ENCODE measurements around the gene PPP1R16B.

Gene PPP1R16B

DNA sequence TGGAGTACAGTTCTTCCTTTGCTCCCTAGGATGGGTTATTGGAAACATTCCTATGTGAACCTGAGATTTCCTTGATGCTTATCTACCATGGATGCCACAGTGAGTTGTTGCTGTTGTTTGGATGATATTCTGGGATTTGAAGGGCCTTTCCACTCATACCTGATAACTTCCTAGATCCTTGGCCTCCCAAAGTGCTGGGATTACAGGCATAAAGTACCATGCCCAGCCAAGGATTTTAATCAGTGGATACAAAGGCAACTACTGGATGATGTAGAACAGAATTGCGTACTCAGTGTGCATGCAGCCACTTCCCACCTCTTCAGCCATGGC lies 20.0 kb downstream of the PPP1R16B start:
- H3K4me1 ChIP-seq (ENCODE audit: low read depth, poor library complexity, severe bottlenecking), result peaks cover 19% of the 10 kb centered on the region
- H3K79me2 ChIP-seq (ENCODE audit: insufficient read depth, low read depth), result no peaks in the 10 kb centered on the region
- no peak overlapping the region for H3K9ac ChIP-seq
- no peak overlapping the region for H3K4me3 ChIP-seq (IDR thresholded peaks at IDR 0.05; ENCODE audit: insufficient read depth, low read depth, low read length)
- no peak overlapping the region for H3K4me2 ChIP-seq
- no peak overlapping the region for H3K27ac ChIP-seq
- TF ChIP-seq, protein P1, sequence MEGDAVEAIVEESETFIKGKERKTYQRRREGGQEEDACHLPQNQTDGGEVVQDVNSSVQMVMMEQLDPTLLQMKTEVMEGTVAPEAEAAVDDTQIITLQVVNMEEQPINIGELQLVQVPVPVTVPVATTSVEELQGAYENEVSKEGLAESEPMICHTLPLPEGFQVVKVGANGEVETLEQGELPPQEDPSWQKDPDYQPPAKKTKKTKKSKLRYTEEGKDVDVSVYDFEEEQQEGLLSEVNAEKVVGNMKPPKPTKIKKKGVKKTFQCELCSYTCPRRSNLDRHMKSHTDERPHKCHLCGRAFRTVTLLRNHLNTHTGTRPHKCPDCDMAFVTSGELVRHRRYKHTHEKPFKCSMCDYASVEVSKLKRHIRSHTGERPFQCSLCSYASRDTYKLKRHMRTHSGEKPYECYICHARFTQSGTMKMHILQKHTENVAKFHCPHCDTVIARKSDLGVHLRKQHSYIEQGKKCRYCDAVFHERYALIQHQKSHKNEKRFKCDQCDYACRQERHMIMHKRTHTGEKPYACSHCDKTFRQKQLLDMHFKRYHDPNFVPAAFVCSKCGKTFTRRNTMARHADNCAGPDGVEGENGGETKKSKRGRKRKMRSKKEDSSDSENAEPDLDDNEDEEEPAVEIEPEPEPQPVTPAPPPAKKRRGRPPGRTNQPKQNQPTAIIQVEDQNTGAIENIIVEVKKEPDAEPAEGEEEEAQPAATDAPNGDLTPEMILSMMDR (conservative IDR thresholded peaks at IDR 0.05; ENCODE audit: low read depth, low read length), result no peak
- H2AFZ ChIP-seq (ENCODE audit: low read depth), result no peak overlapping the region
- H4K20me1 ChIP-seq (ENCODE audit: insufficient read depth), result no peaks in the 10 kb centered on the region
- H3K27me3 ChIP-seq (ENCODE audit: insufficient read depth, low read depth), result no peaks in the 10 kb centered on the region
- no peaks in the 10 kb centered on the region for H3K36me3 ChIP-seq (ENCODE audit: insufficient read depth)

DNA sequence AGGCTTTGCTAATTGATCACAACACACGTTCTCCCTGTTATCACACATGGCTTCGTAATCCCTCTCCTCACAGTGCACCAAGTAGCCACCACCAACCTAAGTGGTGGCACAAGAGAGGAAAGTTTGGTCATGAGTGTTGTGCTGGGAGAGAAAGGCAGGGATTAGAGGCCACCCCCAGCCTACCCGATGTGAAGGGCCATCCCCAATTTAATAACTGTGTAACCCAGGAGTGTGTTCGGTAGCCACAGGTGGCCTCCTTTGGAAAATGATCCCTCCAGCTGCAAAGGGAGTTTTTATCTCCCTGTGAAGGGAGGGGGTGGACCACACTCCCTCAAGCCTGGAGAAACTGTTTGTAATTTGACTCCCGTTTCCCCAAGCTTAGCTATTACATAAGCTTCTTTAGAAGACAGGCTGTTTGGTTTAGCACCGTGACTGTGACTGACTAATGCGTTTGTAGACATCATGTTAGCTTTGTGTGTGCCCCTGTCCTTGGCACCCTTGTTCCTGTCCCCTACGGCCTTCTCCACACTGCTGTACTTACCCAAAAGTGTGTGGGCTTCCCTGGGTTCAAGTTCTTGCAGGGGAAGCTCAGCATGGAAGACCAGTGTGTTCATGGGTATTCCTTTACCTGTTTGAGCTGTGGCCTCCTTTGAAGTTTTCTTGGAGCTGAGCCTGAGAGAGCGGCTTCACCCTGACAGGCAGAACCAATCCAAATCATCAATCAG lies 20.6 kb downstream of the PPP1R16B start:
- Histone ChIP-seq H3K9ac (no peak overlapping the region), H3K27me3 (ENCODE audit: insufficient read depth, low read depth) (no peaks in the 10 kb centered on the region), H3K79me2 (ENCODE audit: insufficient read depth, low read depth) (no peaks in the 10 kb centered on the region), H3K27ac (no peak overlapping the region), H3K4me2 (no peak overlapping the region), H3K4me3 (IDR thresholded peaks at IDR 0.05; ENCODE audit: insufficient read depth, low read depth, low read length) (no peak overlapping the region), H2AFZ (ENCODE audit: low read depth) (no peak overlapping the region), H3K4me1 (ENCODE audit: low read depth, poor library complexity, severe bottlenecking) (peaks cover 19% of the 10 kb centered on the region), H3K36me3 (ENCODE audit: insufficient read depth) (no peaks in the 10 kb centered on the region), H4K20me1 (ENCODE audit: insufficient read depth) (no peaks in the 10 kb centered on the region)
- TF ChIP-seq, protein P1 (conservative IDR thresholded peaks at IDR 0.05; ENCODE audit: low read depth, low read length), result no peak

GRCh38 chr20:38827770-38828281 lies 22.3 kb downstream of the PPP1R16B start:
- no peak overlapping the region for H3K4me2 ChIP-seq
- H3K36me3 ChIP-seq (ENCODE audit: insufficient read depth), result no peaks in the 10 kb centered on the region
- no peaks in the 10 kb centered on the region for H4K20me1 ChIP-seq (ENCODE audit: insufficient read depth)
- peaks cover 10% of the 10 kb centered on the region for H3K4me1 ChIP-seq (ENCODE audit: low read depth, poor library complexity, severe bottlenecking)
- H3K79me2 ChIP-seq (ENCODE audit: insufficient read depth, low read depth), result no peaks in the 10 kb centered on the region
- H3K27me3 ChIP-seq (ENCODE audit: insufficient read depth, low read depth), result no peaks in the 10 kb centered on the region
- TF ChIP-seq, protein P1 (conservative IDR thresholded peaks at IDR 0.05; ENCODE audit: low read depth, low read length), result no peak
- H3K27ac ChIP-seq, result no peak overlapping the region
- H3K4me3 ChIP-seq (IDR thresholded peaks at IDR 0.05; ENCODE audit: insufficient read depth, low read depth, low read length), result no peak overlapping the region
- no peak overlapping the region for H3K9ac ChIP-seq
- no peak overlapping the region for H2AFZ ChIP-seq (ENCODE audit: low read depth)

- H3K27ac ChIP-seq, result no peak overlapping the region
- no peak overlapping the region for H3K9ac ChIP-seq
- TF ChIP-seq, protein P1 (conservative IDR thresholded peaks at IDR 0.05; ENCODE audit: low read depth, low read length), result no peak
- H3K36me3 ChIP-seq (ENCODE audit: insufficient read depth), result no peaks in the 10 kb centered on the region
- H3K79me2 ChIP-seq (ENCODE audit: insufficient read depth, low read depth), result no peaks in the 10 kb centered on the region
- no peak overlapping the region for H3K4me3 ChIP-seq (IDR thresholded peaks at IDR 0.05; ENCODE audit: insufficient read depth, low read depth, low read length)
- no peaks in the 10 kb centered on the region for H3K27me3 ChIP-seq (ENCODE audit: insufficient read depth, low read depth)
- H2AFZ ChIP-seq (ENCODE audit: low read depth), result no peak overlapping the region
- no peaks in the 10 kb centered on the region for H4K20me1 ChIP-seq (ENCODE audit: insufficient read depth)
- H3K4me2 ChIP-seq, result no peak overlapping the region
- H3K4me1 ChIP-seq (ENCODE audit: low read depth, poor library complexity, severe bottlenecking), result peaks cover 2% of the 10 kb centered on the region
Measured at GRCh38 chr20:38828514-38829295, 23.2 kb downstream of the PPP1R16B start.
